ENCODE results near the gene CENPH.
A peak's percentile ranks its signal among the peaks of the same experiment; 100 is the strongest.
"Not testable (repeated sequence)": the region's sequence is repeated elsewhere in the genome, so short reads cannot be mapped to it uniquely, and the experiment has no call there.

Gene CENPH

DNA sequence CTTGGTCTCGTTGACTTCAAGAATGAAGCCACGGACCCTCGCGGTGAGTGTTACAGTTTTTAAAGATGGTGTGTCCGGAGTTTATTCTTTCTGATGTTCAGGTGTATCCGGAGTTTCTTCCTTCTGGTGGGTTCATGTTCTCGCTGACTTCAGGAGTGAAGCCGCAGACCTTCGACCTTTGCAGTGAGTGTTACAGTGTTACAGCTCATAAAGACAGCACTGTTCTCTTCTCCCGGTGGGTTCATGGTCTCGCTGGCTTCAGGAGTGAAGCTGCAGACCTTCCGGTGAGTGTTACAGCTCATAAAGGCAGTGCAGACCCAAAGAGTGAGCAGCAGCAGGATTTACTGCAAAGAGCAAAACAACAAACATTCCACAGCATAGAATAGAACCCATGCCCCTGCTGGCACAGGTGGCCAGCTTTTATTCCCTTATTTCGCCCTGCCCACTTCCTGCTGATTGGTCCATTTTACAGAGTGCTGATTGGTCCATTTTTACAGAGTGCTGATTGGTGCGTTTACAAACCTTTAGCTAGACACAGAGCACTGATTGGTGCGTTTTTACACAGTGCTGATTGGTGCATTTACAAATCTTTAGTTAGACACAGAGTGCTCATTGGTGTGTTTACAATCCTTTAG lies 7.6 kb upstream of the CENPH start:
- not testable (repeated sequence) for H3K9me3 Mint-ChIP-seq, H3K27ac Mint-ChIP-seq, H3K36me3 Mint-ChIP-seq, H3K4me3 Mint-ChIP-seq, H3K27me3 Mint-ChIP-seq, H3K4me1 Mint-ChIP-seq

DNA sequence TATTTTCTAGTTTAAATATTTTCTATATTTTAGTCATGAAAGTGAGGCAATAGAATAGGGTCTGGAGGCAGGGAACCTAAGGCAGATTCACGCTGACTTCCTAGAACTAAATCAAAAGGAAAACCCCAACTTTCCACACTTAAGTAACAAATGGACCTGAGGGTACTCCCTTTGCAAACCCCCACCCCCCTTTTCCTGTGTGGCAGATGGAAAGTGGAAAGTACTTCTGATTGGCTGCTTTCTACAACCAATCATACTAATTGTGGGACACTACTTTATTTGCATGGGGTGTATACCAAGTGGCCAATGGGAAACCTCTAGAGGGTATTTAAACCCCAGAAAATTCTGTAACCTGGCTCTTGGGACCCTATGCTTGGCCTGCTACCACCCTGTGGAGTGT lies 4.8 kb upstream of the CENPH start:
- Mint-ChIP-seq H3K36me3 (no peaks in the 10 kb centered on the region), H3K4me3 (no peak overlapping the region), H3K4me1 (peaks cover 6% of the 10 kb centered on the region), H3K9me3 (no peaks in the 10 kb centered on the region), H3K27ac (no peak overlapping the region), H3K27me3 (no peaks in the 10 kb centered on the region)

DNA sequence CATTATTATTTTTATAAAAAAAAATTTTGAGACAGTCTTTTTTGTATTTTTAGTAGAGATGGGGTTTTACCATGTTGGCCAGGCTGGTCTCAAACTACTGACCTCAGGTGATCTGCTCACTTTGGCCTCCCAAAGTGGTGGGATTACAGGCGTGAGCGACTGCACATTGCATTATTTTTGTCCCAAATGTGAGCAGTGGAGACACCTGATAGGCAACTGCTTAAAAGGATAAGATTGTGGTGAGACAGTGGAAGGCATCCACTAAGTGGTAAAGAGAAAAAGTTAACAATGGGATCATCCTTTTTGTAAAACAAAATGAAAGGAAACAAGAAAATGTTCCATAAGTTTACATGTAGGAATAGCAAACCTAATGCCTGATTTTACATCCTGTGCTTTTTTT lies 2.0 kb upstream of the CENPH start:
- Mint-ChIP-seq H3K27me3 (no peaks in the 10 kb centered on the region), H3K4me3 (no peak overlapping the region), H3K36me3 (no peaks in the 10 kb centered on the region), H3K4me1 (peaks cover 15% of the 10 kb centered on the region), H3K9me3 (no peaks in the 10 kb centered on the region), H3K27ac (no peak overlapping the region)

DNA sequence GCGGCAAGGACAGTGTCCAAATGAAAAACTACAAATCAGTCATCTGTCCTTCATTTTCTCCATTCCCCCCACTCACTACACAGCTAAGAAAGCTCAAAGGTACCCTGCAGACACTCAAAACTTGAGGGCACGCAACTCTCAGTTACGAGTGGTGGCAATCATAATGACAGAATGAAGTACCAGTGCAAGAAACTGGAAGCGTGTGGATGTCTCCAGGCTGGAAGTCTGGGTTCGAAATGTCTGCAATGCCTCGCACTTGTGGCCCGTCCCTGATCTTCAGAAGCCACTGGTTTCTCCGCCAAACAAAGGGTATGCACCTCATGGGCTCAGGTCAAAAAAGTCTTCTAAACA lies 597 bp upstream of the CENPH start:
- Mint-ChIP-seq H3K27me3 (no peaks in the 10 kb centered on the region), H3K9me3 (no peaks in the 10 kb centered on the region), H3K36me3 (no peaks in the 10 kb centered on the region), H3K4me3 (peak overlapping the region; percentile 92), H3K27ac (no peak overlapping the region), H3K4me1 (peaks cover 15% of the 10 kb centered on the region)

DNA sequence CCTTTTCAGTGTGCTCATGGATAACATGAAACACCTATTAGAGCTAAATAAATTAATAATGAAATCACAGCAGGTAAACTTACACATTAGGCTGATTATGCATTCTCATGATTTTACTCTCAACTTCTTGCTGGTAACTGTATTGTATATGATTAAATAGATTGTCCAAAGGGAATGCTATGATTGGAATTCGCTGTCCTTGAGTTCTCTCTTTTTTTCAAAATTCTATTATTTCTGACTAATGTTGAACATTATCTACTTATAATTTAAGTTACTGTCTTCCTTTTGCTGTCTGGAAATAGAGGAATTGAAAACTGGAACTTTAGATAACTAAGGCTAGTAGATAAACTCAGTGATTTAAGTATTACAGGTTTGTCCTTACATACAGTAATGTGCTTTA lies 13.1 kb downstream of the CENPH start:
- H3K4me1 Mint-ChIP-seq: no peaks in the 10 kb centered on the region
- H3K27me3 Mint-ChIP-seq: no peaks in the 10 kb centered on the region
- peaks cover 4% of the 10 kb centered on the region for H3K36me3 Mint-ChIP-seq
- no peak overlapping the region for H3K4me3 Mint-ChIP-seq
- no peaks in the 10 kb centered on the region for H3K9me3 Mint-ChIP-seq
- no peak overlapping the region for H3K27ac Mint-ChIP-seq

DNA sequence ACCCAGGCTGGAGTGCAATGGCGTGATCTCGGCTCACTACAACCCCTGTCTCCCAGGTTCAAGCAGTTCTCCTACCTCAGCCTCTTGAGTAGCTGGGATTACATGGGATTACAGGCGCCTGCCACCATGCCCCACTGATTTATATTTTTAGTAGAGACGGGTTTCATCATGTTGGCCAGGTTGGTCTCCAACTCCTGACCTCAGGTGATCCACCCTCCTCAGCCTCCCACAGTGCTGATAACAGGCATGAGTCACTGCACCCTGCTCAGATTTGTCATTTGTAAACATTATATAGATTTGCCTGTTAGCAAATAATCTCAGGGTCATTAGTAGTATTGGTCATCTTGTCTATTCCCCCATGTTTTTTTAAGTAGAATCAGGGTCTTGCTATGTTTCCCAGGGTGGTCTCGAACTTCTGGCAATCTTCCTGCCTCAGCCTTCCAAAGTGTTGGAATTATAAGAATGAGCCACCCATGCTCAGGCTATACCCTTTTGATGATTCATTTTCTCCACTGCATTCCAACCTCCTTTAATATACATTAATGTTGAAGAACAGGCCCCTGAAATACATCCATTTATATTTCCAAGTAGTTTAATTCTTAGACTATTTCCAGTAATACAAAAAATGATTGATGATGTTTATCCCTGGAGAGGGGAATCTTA lies 17.3 kb downstream of the CENPH start:
- Mint-ChIP-seq H3K27me3 (no peaks in the 10 kb centered on the region), H3K4me1 (no peaks in the 10 kb centered on the region), H3K4me3 (no peak overlapping the region), H3K27ac (no peak overlapping the region), H3K9me3 (no peaks in the 10 kb centered on the region), H3K36me3 (no peaks in the 10 kb centered on the region)

DNA sequence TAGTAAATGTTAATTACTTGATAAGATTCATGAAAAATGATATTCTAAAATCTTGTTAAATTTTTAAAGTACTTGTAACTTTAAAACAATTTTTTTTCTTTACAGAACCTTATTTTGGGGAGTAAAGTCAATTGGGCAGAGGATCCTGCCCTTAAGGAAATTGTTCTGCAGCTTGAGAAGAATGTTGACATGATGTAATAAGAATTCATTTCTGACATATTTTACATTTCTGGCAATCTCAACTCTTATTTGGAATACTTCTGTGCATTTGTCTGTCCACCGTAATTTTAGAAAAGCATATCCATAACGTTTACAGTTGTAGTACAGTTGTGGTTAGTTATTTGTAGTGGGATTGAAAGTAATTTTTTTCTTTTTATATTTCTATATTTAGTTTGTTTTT lies 20.2 kb downstream of the CENPH start:
- H3K4me1 Mint-ChIP-seq: no peaks in the 10 kb centered on the region
- H3K27ac Mint-ChIP-seq: no peak overlapping the region
- no peaks in the 10 kb centered on the region for H3K36me3 Mint-ChIP-seq
- no peaks in the 10 kb centered on the region for H3K9me3 Mint-ChIP-seq
- H3K27me3 Mint-ChIP-seq: no peaks in the 10 kb centered on the region
- H3K4me3 Mint-ChIP-seq: no peak overlapping the region

DNA sequence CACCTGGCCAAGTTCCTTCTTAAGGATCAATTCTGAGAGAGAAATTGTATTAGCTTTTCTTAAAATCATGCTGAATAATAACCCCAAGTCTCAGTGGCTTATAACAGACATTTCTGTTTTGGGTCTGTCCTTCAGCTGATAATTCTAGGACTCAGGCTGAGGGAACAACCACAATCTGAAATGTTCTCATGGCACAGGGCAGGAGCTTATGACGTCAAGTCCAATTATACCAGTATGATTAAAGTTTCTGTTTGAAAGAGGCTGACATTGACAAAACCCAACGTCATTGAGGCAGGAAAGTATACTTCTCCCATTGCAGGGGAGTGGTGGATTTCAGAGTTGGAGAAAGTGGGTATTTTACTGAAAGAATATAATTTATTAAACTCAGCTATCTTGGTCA lies 21.8 kb downstream of the CENPH start:
- Mint-ChIP-seq H3K4me3 (no peak overlapping the region), H3K36me3 (no peaks in the 10 kb centered on the region), H3K27ac (no peak overlapping the region), H3K4me1 (peaks cover 4% of the 10 kb centered on the region), H3K9me3 (no peaks in the 10 kb centered on the region), H3K27me3 (no peaks in the 10 kb centered on the region)

DNA sequence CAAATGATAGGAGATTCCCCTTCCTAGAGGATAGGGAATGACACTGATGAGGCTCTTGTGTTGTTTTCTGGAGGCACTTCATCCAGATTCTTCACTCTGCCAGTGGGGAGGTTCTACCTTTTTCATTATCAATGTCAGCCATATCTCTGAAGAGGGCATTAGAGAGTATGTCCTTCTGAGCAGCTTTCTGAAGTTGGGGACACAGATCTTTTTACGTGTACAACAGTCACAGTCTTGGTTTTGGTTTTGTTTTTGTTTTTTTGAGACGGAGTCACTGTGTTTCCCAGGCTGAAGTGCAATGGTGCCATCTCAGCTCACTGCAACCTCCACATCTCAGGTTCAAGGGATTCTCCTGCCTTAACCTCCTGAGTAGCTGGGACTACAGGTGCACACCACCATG lies 22.6 kb downstream of the CENPH start:
- no peak overlapping the region for H3K4me3 Mint-ChIP-seq
- H3K36me3 Mint-ChIP-seq: no peaks in the 10 kb centered on the region
- H3K9me3 Mint-ChIP-seq: no peaks in the 10 kb centered on the region
- H3K27me3 Mint-ChIP-seq: no peaks in the 10 kb centered on the region
- no peak overlapping the region for H3K27ac Mint-ChIP-seq
- peaks cover 4% of the 10 kb centered on the region for H3K4me1 Mint-ChIP-seq

DNA sequence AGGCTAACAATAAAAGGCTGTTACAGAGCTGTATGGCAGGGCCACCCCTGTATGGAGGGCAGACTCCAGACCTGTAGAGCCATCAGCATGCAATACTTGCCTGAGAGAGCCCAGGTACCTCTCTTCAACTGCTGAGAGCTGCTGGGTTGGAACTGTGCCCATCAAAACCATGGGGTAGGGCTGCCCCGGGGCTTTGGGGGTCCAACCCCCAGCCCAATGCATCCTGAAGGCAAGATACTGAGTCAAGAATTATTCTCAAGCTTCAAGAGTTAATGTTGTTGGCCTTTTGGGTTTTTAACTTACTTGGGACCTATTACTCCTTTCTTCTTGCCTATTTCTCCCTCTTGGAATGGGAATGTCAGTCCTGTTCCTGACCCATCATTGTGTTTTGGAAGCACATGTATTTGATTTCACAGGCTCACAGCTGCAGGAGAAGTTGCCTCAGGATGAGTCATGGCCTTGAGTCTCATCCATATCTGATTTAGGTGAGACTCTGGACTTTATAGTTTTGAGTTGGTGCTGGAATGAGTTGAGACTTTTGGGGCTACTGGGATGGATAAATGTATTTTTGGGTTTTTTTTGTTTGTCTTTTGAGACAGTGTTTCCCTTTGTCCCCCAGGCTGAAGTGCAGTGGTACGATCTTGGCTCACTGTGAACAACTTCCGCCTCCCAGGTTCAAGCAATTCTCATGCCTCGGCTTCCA lies 24.3 kb downstream of the CENPH start:
- Mint-ChIP-seq H3K9me3 (no peaks in the 10 kb centered on the region), H3K4me1 (peaks cover 9% of the 10 kb centered on the region), H3K4me3 (no peak overlapping the region), H3K27me3 (no peaks in the 10 kb centered on the region), H3K27ac (no peak overlapping the region), H3K36me3 (no peaks in the 10 kb centered on the region)

DNA sequence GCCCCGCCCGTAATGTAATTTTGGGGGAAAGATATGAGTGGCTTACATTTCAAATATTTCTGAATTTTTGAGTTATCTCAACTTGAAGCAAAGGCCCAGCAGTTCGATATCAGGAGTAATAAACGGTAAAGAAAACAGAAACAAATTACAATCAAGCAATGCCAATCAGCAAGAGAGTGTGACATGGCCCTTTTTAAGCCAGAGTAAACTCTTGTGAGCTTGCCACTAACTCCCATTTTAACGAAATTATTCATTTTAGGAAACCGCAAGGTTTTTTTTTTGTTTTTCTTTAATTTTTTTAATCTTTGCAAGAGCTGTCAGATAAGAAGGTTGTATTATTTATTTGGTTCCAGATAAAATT lies 27.7 kb downstream of the CENPH start:
- no peaks in the 10 kb centered on the region for H3K27me3 Mint-ChIP-seq
- H3K27ac Mint-ChIP-seq: peak overlapping the region; percentile 98
- peaks cover 20% of the 10 kb centered on the region for H3K4me1 Mint-ChIP-seq
- H3K4me3 Mint-ChIP-seq: peak overlapping the region; percentile 100
- peaks cover 4% of the 10 kb centered on the region for H3K36me3 Mint-ChIP-seq
- H3K9me3 Mint-ChIP-seq: no peaks in the 10 kb centered on the region

DNA sequence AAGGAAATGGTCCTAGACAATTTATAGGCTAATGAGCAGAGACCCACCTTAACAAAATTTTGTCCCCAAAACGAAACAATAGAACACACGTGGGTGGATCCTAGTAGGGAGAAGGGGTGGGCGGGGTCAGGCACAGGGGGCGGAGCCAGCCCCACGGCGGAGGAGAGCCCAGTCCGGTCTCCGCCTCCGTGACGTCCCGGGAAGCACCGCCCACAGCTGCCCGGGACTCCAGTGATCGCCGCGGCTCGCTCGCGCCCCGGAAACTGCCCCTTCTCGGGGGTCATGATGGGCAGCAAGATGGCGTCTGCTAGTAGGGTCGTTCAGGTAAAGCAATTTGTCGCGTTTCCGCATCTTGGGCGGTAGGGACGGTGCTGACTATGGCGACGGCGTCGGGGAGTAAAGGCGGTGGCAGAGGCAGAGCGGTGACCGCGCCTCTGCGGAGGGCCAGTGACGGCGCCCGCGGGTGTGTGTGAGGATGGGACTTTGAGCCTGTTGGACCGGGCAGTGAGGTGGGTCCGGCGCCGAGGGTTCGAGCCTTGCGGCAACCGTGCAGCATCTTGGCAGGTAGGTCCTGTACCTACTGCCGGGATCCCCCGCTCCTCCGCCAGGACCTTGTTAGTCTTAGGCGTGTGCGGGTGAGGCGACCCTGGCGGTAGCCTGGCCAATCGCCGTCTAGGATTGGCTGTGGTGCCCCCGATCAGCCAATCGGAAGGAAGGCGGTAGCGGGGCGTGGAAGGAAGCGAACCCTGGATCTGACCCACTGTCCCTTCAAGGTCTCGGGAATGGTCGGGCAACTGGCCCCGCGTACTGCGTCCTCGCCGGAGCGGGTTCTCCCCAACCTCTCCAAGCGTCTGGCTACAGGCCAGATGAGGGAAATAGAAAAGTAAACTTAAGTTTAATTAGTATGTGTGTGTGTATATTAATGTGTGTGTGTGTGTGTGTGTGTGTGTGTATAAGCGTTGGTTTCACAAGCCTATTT lies 28.5 kb downstream of the CENPH start:
- H3K9me3 Mint-ChIP-seq: no peaks in the 10 kb centered on the region
- H3K4me3 Mint-ChIP-seq: peak overlapping the region; percentile 100
- H3K27ac Mint-ChIP-seq: peak overlapping the region; percentile 98
- no peaks in the 10 kb centered on the region for H3K27me3 Mint-ChIP-seq
- H3K4me1 Mint-ChIP-seq: peaks cover 23% of the 10 kb centered on the region
- peaks cover 5% of the 10 kb centered on the region for H3K36me3 Mint-ChIP-seq

DNA sequence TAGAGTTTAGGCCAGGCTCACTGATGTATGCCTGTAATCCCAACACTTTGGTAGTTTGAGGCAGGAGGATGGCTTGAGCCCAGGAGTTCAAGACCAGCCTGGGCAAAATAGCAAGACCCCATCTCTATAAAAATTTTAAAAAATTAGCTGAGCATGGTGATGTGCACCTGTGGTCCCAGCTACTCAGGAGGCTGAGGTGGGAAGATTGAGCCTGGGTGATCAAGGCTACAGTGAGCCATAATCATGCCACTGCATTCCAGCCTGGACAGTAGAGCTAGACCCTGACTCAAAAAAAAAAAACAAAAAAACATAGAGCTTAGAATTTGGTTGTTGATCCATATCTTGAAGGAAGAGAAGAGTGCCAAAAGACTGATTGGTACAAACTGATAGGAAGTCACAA lies 30.6 kb downstream of the CENPH start:
- Mint-ChIP-seq H3K27me3 (no peaks in the 10 kb centered on the region), H3K9me3 (no peaks in the 10 kb centered on the region), H3K36me3 (peaks cover 5% of the 10 kb centered on the region), H3K27ac (no peak overlapping the region), H3K4me3 (no peak overlapping the region), H3K4me1 (peaks cover 23% of the 10 kb centered on the region)

DNA sequence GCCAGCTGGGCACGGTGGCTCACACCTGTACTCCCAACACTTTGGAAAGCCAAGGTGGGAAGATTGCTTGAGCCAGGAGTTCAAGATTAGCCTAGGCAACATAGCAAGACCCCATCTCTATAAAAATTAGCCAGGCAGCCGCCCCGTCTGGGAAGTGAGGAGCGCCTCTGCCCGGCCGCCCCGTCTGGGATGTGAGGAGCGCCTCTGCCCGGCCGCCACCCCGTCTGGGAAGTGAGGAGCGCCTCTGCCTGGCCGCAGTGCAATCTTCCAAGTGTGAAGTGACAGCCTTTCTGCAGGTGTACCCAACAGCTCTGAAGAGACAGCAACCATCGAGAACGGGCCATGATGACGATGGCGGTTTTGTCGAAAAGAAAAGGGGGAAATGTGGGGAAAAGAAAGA lies 31.0 kb downstream of the CENPH start:
- not testable (repeated sequence) for H3K4me3 Mint-ChIP-seq, H3K9me3 Mint-ChIP-seq, H3K27ac Mint-ChIP-seq, H3K36me3 Mint-ChIP-seq, H3K27me3 Mint-ChIP-seq
- H3K4me1 Mint-ChIP-seq: peaks cover 23% of the 10 kb centered on the region

DNA sequence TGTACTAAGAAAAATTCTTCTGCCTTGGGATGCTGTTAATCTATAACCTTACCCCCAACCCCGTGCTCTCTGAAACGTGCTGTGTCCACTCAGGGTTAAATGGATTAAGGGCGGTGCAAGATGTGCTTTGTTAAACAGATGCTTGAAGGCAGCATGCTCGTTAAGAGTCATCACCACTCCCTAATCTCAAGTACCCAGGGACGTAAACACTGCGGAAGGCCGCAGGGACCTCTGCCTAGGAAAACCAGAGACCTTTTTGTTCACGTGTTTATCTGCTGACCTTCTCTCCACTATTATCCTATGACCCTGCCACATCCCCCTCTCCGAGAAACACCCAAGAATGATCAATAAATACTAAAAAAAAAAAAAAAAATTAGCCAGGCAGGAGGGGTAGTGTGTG lies 31.4 kb downstream of the CENPH start:
- not testable (repeated sequence) for H3K4me3 Mint-ChIP-seq, H3K9me3 Mint-ChIP-seq, H3K27ac Mint-ChIP-seq, H3K36me3 Mint-ChIP-seq, H3K27me3 Mint-ChIP-seq
- peaks cover 23% of the 10 kb centered on the region for H3K4me1 Mint-ChIP-seq

DNA sequence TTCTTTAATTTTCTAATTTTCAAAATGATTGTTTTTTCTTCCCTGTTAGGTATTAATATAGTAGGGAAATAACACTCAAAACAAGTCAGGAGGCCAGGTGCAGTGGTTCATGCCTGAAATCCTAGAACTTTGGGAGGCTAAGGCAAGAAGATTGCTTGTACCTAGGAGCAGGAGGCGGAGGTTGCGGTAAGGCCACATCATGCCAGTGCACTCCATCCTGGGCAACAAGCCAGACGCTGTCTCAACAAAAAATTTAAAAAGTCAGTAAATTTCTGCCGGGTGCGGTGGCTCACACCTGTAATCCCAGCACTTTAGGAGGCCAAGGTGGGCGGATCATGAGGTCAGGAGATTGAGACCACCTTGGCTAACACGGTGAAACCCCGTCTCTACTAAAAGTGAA lies 35.1 kb downstream of the CENPH start:
- Mint-ChIP-seq H3K36me3 (peaks cover 7% of the 10 kb centered on the region), H3K27me3 (no peaks in the 10 kb centered on the region)

More for the DNA sequence above, 35.1 kb downstream of the CENPH start:
- H3K27ac Mint-ChIP-seq: no peak overlapping the region
- H3K4me3 Mint-ChIP-seq: no peak overlapping the region
- H3K4me1 Mint-ChIP-seq: peaks cover 9% of the 10 kb centered on the region
- H3K9me3 Mint-ChIP-seq: no peaks in the 10 kb centered on the region
